ENCODE data around the gene UGT2A3.

DNA sequence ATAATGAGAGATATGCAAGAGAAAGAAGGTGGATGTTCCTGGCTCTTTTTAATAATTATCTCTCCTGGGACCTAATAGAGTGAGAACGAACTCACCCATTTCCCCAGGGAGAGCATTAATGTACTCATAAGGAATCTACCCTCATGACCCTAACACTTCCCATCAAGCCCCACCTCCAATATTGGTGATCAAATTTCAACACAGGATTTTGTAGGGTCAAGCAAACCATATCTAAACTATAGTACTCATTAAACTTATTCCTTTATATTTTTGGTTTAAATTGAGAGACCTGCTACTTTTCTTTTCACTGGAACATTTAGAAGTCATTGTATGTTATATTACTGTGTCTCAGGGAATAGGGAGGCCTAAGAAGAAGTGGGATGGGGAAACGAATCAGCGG, 2.6 kb downstream of the UGT2A3 start:
- no peak for TF ChIP-seq POLR2AphosphoS5 (IDR thresholded peaks at IDR 0.05; ENCODE audit: borderline replicate concordance, low read depth, low read length)
- no peak for TF ChIP-seq EZH2 (IDR thresholded peaks at IDR 0.05)
